Left ventricle myocardium inferior (tissue), 1 donor: ENCODE measurements around the gene DNAH5. TPM values are rescaled to one million over a fixed set of nuclear protein-coding genes. Genes with fewer than 3 reads are reported as not detected.

Experiments used
- DNase-seq: peaks from one replicate; pipeline ENCODE4 v3.0.0-alpha.2; 2020
- H3K27ac ChIP-seq: fragments of 200-600 bp; replicated peaks from 2 replicates; pipeline ENCODE4 v1.8.0; 2021
- H3K27me3 ChIP-seq: fragments of 200-600 bp; 2 replicates; pipeline ENCODE4 v1.8.0; 2021; ENCODE audit warnings: low read depth
- H3K36me3 ChIP-seq: fragments of 200-600 bp; 2 replicates; pipeline ENCODE4 v1.8.0; 2021
- H3K4me1 ChIP-seq: fragments of 200-600 bp; 2 replicates; pipeline ENCODE4 v1.8.0; 2021
- H3K4me3 ChIP-seq: fragments of 200-600 bp; 2 replicates; pipeline ENCODE4 v1.8.0; 2021; ENCODE audit warnings: mild to moderate bottlenecking, moderate library complexity
- H3K9me3 ChIP-seq: fragments of 200-600 bp; replicated peaks from 2 replicates; pipeline ENCODE4 v1.8.0; 2021
- intact Hi-C: fragments of 100-400 bp; cut with micrococcal nuclease; formaldehyde crosslinking; loops from one replicate; pipeline ENCODE4 v1.11.0; 2022
- total RNA-seq: library from RNA; stranded (reverse); fragmentation: NEBNext Ultra II Directional; extraction: Animal tissue kit (Norgen Biotek cat#: 25700); gene quantifications from one replicate; pipeline ENCODE4 v1.2.1, GENCODE V29; 2021
- TF ChIP-seq, protein P1 (sequence below): fragments of 200-600 bp; IDR thresholded peaks from 2 replicates; pipeline ENCODE4 v1.8.0; 2021; ENCODE audit warnings: antibody characterized with exemption, mild to moderate bottlenecking, borderline replicate concordance
- donor health status: DM: no; HTN: yes; CAD: no; lungs with severe emphysema.

DNAH5 gene
- total RNA-seq, 1 donor from 2014 or later = 0.14 TPM

- H3K27ac ChIP-seq = no peak overlapping the region
- H3K9me3 ChIP-seq = no peaks in the 10 kb centered on the region
- no peak overlapping the region for H3K4me3 ChIP-seq
- no peaks in the 10 kb centered on the region for H3K4me1 ChIP-seq
- DNase-seq = no peak
- TF ChIP-seq, protein P1, sequence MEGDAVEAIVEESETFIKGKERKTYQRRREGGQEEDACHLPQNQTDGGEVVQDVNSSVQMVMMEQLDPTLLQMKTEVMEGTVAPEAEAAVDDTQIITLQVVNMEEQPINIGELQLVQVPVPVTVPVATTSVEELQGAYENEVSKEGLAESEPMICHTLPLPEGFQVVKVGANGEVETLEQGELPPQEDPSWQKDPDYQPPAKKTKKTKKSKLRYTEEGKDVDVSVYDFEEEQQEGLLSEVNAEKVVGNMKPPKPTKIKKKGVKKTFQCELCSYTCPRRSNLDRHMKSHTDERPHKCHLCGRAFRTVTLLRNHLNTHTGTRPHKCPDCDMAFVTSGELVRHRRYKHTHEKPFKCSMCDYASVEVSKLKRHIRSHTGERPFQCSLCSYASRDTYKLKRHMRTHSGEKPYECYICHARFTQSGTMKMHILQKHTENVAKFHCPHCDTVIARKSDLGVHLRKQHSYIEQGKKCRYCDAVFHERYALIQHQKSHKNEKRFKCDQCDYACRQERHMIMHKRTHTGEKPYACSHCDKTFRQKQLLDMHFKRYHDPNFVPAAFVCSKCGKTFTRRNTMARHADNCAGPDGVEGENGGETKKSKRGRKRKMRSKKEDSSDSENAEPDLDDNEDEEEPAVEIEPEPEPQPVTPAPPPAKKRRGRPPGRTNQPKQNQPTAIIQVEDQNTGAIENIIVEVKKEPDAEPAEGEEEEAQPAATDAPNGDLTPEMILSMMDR = no peak
- intact Hi-C loops = no loop called here
- no peaks in the 10 kb centered on the region for H3K27me3 ChIP-seq
- no peaks in the 10 kb centered on the region for H3K36me3 ChIP-seq
These were observed 25.4 kb downstream of the DNAH5 start for GRCh38 chr5:13919087-13919486.

GRCh38 chr5:13917061-13917460, 27.4 kb downstream of the DNAH5 start:
- H3K9me3 ChIP-seq = no peaks in the 10 kb centered on the region
- H3K27ac ChIP-seq = no peak overlapping the region
- H3K4me1 ChIP-seq = no peaks in the 10 kb centered on the region
- H3K36me3 ChIP-seq = no peaks in the 10 kb centered on the region
- intact Hi-C loops = no loop called here
- DNase-seq = no peak
- H3K27me3 ChIP-seq = no peaks in the 10 kb centered on the region
- no peak overlapping the region for H3K4me3 ChIP-seq
- TF ChIP-seq, protein P1 = no peak

- H3K9me3 ChIP-seq = no peaks in the 10 kb centered on the region
- no peaks in the 10 kb centered on the region for H3K27me3 ChIP-seq
- intact Hi-C loops = no loop called here
- H3K4me3 ChIP-seq = no peak overlapping the region
- no peak overlapping the region for H3K27ac ChIP-seq
- no peak for DNase-seq
- no peaks in the 10 kb centered on the region for H3K36me3 ChIP-seq
- TF ChIP-seq, protein P1 = no peak
- no peaks in the 10 kb centered on the region for H3K4me1 ChIP-seq
These were observed 30.5 kb downstream of the DNAH5 start for GRCh38 chr5:13913962-13914361.

DNA sequence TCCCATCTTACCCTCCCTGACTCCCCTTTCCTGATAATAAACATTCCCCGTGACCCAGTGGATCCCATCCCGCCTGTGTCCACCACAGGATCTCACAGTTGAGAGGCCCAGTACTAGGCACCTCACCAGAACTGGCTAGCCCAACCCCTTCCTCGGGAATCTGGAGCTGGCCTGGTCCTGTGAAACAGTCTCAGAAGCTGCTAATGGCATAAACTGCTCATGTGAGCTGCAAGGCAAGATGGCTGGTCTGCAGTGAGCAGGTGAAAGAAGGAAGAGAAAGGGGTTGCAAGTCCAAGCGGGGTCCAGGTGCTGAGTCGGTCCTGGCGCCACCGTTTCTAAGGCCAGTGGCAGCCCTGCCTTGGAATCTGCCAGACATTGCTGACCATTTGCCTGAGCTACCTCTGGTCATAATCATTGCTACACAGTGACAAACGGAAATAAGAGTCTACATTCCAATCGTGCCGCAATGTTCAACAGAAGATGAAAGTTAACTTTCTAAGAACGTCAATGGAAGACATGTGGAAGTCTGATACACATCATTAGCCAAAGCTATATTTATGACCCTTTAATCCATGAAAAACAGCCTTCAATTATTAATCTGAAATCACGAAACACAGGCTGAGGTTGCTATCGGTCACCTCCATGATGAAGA, 33.7 kb downstream of the DNAH5 start:
- no peaks in the 10 kb centered on the region for H3K9me3 ChIP-seq
- H3K27ac ChIP-seq = no peak overlapping the region
- H3K4me3 ChIP-seq = no peak overlapping the region
- no peaks in the 10 kb centered on the region for H3K27me3 ChIP-seq
- intact Hi-C loops = no loop called here
- TF ChIP-seq, protein P1 = no peak
- H3K36me3 ChIP-seq = no peaks in the 10 kb centered on the region
- no peaks in the 10 kb centered on the region for H3K4me1 ChIP-seq
- DNase-seq = no peak

DNA sequence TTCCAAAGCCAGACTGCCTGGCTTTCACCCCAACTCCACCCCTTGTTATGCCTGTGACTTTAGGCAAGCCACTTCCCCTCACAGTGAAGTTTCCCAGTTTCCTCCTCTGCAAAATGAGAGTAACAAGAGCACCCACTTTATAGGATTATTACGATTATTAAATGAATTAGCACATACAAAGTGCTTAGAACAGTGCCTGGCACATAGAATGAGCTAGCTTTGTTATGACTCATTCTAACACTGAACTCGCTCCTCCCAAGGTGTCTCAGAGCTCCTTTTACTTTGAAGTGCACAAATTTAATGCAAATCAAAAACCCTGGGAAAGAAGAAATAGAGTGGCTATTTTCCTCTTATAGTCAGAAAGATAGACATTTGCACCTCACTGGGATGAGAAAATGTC, 34.3 kb downstream of the DNAH5 start:
- intact Hi-C loops = no loop called here
- Histone ChIP-seq H3K4me1 (no peaks in the 10 kb centered on the region), H3K4me3 (no peak overlapping the region), H3K27me3 (no peaks in the 10 kb centered on the region), H3K36me3 (no peaks in the 10 kb centered on the region), H3K27ac (no peak overlapping the region), H3K9me3 (peaks cover 4% of the 10 kb centered on the region)
- TF ChIP-seq, protein P1 = no peak
- no peak for DNase-seq

DNA sequence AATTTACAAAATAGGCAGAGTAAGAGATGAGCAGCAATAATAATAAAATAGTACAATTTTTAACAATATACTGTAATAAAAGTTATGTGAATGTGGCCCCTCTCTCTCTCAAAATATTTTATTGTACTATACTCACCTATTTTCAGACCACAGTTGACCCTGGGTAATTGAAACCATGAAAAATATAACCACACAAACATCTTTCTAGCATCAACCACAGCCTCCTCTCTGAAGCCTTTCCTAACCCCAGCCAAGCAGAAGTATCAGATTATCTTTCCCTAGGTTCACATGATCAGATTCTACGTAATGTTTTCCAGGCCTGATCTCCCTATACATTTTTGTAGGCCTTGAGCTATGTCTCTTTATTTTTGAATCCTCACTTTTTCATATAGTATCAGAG, 35.2 kb downstream of the DNAH5 start:
- H3K27ac ChIP-seq = no peak overlapping the region
- H3K4me3 ChIP-seq = no peak overlapping the region
- H3K36me3 ChIP-seq = no peaks in the 10 kb centered on the region
- no peaks in the 10 kb centered on the region for H3K27me3 ChIP-seq
- intact Hi-C loops = no loop called here
- H3K4me1 ChIP-seq = no peaks in the 10 kb centered on the region
- DNase-seq = no peak
- TF ChIP-seq, protein P1 = no peak
- peaks cover 12% of the 10 kb centered on the region for H3K9me3 ChIP-seq
